HepG2 (cell line): Measurements from ENCODE around the gene REEP6. TPM values are rescaled to one million over a fixed set of nuclear protein-coding genes. Genes with fewer than 3 reads are reported as not detected.
A peak's percentile ranks its signal among the peaks of the same experiment; 100 is the strongest.

Experiments used
- ETV6 ChIP-seq: sonication (generic); formaldehyde crosslinking; conservative IDR thresholded peaks from 2 replicates; pipeline ENCODE4 v1.4.0; 2020; ENCODE audit warnings: missing genetic modification reagents
- GFI1 ChIP-seq: sonication (generic); formaldehyde crosslinking; IDR thresholded peaks from 2 replicates; pipeline ENCODE4 v1.5.0; 2020; ENCODE audit warnings: missing genetic modification reagents, mild to moderate bottlenecking, borderline replicate concordance
- HDAC6 ChIP-seq: fragments of 200-600 bp; sonication (generic); IDR thresholded peaks from 2 replicates; pipeline ENCODE4 v1.7.0; 2017; ENCODE audit warnings: mild to moderate bottlenecking, antibody characterized with exemption, low read length, low read depth
- IRF2 ChIP-seq: IDR thresholded peaks from 2 replicates; pipeline ENCODE4 v1.6.1; 2018; ENCODE audit warnings: missing genetic modification reagents, missing compliant biosample characterization
- PHF21A ChIP-seq: sonication (generic); formaldehyde crosslinking; IDR thresholded peaks from 2 replicates; pipeline ENCODE4 v1.5.0; 2020; ENCODE audit warnings: mild to moderate bottlenecking, missing genetic modification reagents
- RFX1 ChIP-seq: fragments of 450-650 bp; IDR thresholded peaks from 2 replicates; pipeline ENCODE4 v1.6.1; 2017
- TARDBP ChIP-seq: sonication (generic); formaldehyde crosslinking; IDR thresholded peaks from 2 replicates; pipeline ENCODE4 v1.8.0; 2022; ENCODE audit warnings: mild to moderate bottlenecking, missing genetic modification reagents
- TCF7 ChIP-seq: sonication (generic); IDR thresholded peaks from 2 replicates; pipeline ENCODE4 v1.6.1; 2016; ENCODE audit warnings: antibody characterized with exemption, low read depth
- ZNF235 ChIP-seq: sonication (generic); formaldehyde crosslinking; IDR thresholded peaks from 2 replicates; pipeline ENCODE4 v1.8.1; 2023; ENCODE audit warnings: mild to moderate bottlenecking, missing genetic modification reagents, borderline replicate concordance
- ZNF337 ChIP-seq: sonication (generic); formaldehyde crosslinking; IDR thresholded peaks from 2 replicates; pipeline ENCODE4 v1.5.1; 2020; ENCODE audit warnings: missing genetic modification reagents, low read depth, mild to moderate bottlenecking, borderline replicate concordance
- ZNF34 ChIP-seq: sonication (generic); formaldehyde crosslinking; IDR thresholded peaks from 2 replicates; pipeline ENCODE4 v1.4.0; 2020; ENCODE audit warnings: mild to moderate bottlenecking, missing genetic modification reagents, borderline replicate concordance
- ZNF589 ChIP-seq: sonication (generic); formaldehyde crosslinking; conservative IDR thresholded peaks from 2 replicates; pipeline ENCODE4 v1.8.0; 2022; ENCODE audit warnings: mild to moderate bottlenecking, moderate library complexity, missing genetic modification reagents
- ZNF674 ChIP-seq: sonication (generic); formaldehyde crosslinking; IDR thresholded peaks from 2 replicates; pipeline ENCODE4 v1.5.0; 2020; ENCODE audit warnings: low read depth, mild to moderate bottlenecking, missing genetic modification reagents
- polyA plus RNA-seq, 8 experiments: library from polyadenylated mRNA; depleted of rRNA in 3 of 8; stranded (reverse) in 7 of 8; unstranded in 1 of 8; fragments of >200 nt; fragmentation: Illumina TruSeq in 4 of 8; extraction: Trizol in 4 of 8; gene quantifications; 2 replicates each; pipeline versions ENCODE4 v1.2.1 to v1.2.3, GENCODE V29; 2011 to 2016; ENCODE audit warnings: low read depth in 4 of 8, missing spikeins in 1 of 8, mixed read lengths in 1 of 8; ENCODE audit not compliant: insufficient read depth in 1 of 8
- total RNA-seq, 5 experiments: library from RNA; depleted of rRNA; stranded (reverse); fragments of >200 nt; fragmentation: Illumina TruSeq; extraction: Trizol; gene quantifications; 2 replicates each; pipeline ENCODE4 v1.2.3, GENCODE V29; 2016; ENCODE audit warnings: low read depth in 1 of 5
- TF ChIP-seq, protein P1 (sequence below): sonication (generic); formaldehyde crosslinking; IDR thresholded peaks from 2 replicates; pipeline ENCODE4 v1.8.0; 2022; ENCODE audit warnings: mild to moderate bottlenecking, missing genetic modification reagents
- TF ChIP-seq, protein P2 (sequence below): sonication (generic); formaldehyde crosslinking; IDR thresholded peaks from 2 replicates; pipeline ENCODE4 v1.4.0; 2020; ENCODE audit warnings: missing genetic modification reagents
- TF ChIP-seq, protein P3 (sequence below): sonication (generic); formaldehyde crosslinking; IDR thresholded peaks from 2 replicates; pipeline ENCODE4 v1.5.0; 2020; ENCODE audit warnings: missing genetic modification reagents
- TF ChIP-seq, protein P4 (sequence below): sonication (generic); formaldehyde crosslinking; IDR thresholded peaks from 2 replicates; pipeline ENCODE4 v1.5.0; 2020; ENCODE audit warnings: mild to moderate bottlenecking, missing genetic modification reagents, borderline replicate concordance
- TF ChIP-seq, protein P5 (sequence below): sonication (generic); formaldehyde crosslinking; IDR thresholded peaks from 2 replicates; pipeline ENCODE4 v1.8.0; 2022; ENCODE audit warnings: mild to moderate bottlenecking, missing genetic modification reagents; ENCODE audit not compliant: insufficient replicate concordance
- TF ChIP-seq, protein P6 (sequence below): sonication (generic); formaldehyde crosslinking; IDR thresholded peaks from 2 replicates; pipeline ENCODE4; 2020; ENCODE audit warnings: missing genetic modification reagents, mild to moderate bottlenecking, borderline replicate concordance

REEP6 gene
- total and polyA plus RNA-seq, 2 of the 13 experiments (the other 11 are each of a cell fraction or from before 2014, with no cell fraction given): 10.0 to 28.8 TPM

DNA sequence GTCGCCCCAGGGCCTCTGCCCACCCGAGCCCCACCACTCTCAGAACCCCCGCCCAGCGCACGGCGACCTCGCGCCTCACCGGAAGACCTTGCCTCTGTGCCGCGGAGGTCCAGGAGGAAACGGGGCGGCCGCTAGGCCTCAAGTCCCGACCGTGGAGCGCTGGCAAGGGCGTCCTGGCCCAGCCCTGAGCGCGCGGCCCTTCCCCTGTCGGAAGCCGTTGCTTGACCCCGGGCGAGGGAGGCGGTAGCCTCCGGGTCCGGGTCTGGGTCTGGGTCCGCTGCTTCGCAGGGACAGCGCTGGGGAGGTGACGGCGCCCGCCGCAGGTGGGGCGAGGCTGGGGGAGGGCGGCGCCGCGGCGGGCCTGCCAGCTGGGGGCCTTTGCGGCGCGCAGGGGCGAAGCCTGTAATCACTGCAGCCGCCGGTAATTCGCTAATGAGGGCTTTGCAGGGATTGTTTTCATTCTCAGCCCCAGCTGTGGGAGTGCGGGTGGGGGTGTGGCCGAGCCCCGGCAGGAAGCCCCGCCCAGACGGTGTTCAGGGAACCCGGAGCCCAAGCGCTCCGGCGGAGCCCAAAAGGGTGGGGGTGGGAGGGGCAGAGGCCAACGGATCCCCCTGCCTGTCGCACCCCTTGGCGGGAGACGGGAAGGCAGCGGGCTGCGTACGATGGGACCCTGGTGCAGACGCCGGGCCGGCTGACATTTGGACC is 20.5 kb upstream of the REEP6 start (continued):
- TF ChIP-seq, protein P1, sequence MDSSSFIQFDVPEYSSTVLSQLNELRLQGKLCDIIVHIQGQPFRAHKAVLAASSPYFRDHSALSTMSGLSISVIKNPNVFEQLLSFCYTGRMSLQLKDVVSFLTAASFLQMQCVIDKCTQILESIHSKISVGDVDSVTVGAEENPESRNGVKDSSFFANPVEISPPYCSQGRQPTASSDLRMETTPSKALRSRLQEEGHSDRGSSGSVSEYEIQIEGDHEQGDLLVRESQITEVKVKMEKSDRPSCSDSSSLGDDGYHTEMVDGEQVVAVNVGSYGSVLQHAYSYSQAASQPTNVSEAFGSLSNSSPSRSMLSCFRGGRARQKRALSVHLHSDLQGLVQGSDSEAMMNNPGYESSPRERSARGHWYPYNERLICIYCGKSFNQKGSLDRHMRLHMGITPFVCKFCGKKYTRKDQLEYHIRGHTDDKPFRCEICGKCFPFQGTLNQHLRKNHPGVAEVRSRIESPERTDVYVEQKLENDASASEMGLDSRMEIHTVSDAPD (CRISPR knock-in tag): no peak
- no peak for TF ChIP-seq ZNF674
- TF ChIP-seq, protein P2, sequence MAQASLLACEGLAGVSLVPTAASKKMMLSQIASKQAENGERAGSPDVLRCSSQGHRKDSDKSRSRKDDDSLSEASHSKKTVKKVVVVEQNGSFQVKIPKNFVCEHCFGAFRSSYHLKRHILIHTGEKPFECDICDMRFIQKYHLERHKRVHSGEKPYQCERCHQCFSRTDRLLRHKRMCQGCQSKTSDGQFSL (CRISPR knock-in tag): no peak; the same call in 1 of the 2 replicates
- no peak for TF ChIP-seq HDAC6
- TF ChIP-seq ETV6: no peak
- no peak for TF ChIP-seq IRF2 (CRISPR knock-in tag)
- peak; percentile 81; the same call in 1 of the 2 replicates for TF ChIP-seq GFI1 (CRISPR knock-in tag)
- no peak for TF ChIP-seq ZNF589 (CRISPR knock-in tag)
- TF ChIP-seq RFX1: no peak
- TF ChIP-seq TARDBP (CRISPR knock-in tag): no peak
- TF ChIP-seq, protein P3, sequence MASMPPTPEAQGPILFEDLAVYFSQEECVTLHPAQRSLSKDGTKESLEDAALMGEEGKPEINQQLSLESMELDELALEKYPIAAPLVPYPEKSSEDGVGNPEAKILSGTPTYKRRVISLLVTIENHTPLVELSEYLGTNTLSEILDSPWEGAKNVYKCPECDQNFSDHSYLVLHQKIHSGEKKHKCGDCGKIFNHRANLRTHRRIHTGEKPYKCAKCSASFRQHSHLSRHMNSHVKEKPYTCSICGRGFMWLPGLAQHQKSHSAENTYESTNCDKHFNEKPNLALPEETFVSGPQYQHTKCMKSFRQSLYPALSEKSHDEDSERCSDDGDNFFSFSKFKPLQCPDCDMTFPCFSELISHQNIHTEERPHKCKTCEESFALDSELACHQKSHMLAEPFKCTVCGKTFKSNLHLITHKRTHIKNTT (CRISPR knock-in tag): no peak
- TF ChIP-seq ZNF34 (CRISPR knock-in tag): no peak
- TF ChIP-seq, protein P4, sequence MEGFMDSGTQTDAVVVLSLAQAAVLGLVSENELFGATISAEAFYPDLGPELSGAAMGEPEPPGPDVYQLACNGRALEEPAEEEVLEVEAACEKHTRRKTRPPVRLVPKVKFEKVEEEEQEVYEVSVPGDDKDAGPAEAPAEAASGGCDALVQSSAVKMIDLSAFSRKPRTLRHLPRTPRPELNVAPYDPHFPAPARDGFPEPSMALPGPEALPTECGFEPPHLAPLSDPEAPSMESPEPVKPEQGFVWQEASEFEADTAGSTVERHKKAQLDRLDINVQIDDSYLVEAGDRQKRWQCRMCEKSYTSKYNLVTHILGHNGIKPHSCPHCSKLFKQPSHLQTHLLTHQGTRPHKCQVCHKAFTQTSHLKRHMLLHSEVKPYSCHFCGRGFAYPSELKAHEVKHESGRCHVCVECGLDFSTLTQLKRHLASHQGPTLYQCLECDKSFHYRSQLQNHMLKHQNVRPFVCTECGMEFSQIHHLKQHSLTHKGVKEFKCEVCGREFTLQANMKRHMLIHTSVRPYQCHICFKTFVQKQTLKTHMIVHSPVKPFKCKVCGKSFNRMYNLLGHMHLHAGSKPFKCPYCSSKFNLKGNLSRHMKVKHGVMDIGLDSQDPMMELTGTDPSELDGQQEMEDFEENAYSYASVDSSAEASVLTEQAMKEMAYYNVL (CRISPR knock-in tag): 0 out of 2 replicates have a peak, but pooled peaks have one; percentile 30
- TF ChIP-seq, protein P5, sequence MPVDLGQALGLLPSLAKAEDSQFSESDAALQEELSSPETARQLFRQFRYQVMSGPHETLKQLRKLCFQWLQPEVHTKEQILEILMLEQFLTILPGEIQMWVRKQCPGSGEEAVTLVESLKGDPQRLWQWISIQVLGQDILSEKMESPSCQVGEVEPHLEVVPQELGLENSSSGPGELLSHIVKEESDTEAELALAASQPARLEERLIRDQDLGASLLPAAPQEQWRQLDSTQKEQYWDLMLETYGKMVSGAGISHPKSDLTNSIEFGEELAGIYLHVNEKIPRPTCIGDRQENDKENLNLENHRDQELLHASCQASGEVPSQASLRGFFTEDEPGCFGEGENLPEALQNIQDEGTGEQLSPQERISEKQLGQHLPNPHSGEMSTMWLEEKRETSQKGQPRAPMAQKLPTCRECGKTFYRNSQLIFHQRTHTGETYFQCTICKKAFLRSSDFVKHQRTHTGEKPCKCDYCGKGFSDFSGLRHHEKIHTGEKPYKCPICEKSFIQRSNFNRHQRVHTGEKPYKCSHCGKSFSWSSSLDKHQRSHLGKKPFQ (CRISPR knock-in tag): no peak
- TF ChIP-seq TCF7: no peak
- no peak for TF ChIP-seq ZNF235
- no peak for TF ChIP-seq PHF21A
- TF ChIP-seq ZNF337 (CRISPR knock-in tag): no peak
- TF ChIP-seq, protein P6, sequence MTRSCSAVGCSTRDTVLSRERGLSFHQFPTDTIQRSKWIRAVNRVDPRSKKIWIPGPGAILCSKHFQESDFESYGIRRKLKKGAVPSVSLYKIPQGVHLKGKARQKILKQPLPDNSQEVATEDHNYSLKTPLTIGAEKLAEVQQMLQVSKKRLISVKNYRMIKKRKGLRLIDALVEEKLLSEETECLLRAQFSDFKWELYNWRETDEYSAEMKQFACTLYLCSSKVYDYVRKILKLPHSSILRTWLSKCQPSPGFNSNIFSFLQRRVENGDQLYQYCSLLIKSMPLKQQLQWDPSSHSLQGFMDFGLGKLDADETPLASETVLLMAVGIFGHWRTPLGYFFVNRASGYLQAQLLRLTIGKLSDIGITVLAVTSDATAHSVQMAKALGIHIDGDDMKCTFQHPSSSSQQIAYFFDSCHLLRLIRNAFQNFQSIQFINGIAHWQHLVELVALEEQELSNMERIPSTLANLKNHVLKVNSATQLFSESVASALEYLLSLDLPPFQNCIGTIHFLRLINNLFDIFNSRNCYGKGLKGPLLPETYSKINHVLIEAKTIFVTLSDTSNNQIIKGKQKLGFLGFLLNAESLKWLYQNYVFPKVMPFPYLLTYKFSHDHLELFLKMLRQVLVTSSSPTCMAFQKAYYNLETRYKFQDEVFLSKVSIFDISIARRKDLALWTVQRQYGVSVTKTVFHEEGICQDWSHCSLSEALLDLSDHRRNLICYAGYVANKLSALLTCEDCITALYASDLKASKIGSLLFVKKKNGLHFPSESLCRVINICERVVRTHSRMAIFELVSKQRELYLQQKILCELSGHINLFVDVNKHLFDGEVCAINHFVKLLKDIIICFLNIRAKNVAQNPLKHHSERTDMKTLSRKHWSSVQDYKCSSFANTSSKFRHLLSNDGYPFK (CRISPR knock-in tag): peak; percentile 13; the same call in 1 of the 2 replicates
